Measurements from ENCODE around the gene PLEKHG7. TPM values are rescaled to one million over a fixed set of nuclear protein-coding genes. Genes with fewer than 3 reads are reported as not detected.
"Not testable (repeated sequence)": the region's sequence is repeated elsewhere in the genome, so short reads cannot be mapped to it uniquely, and the experiment has no call there.

PLEKHG7 gene
- total RNA-seq, 1 donor from 2014 or later, result 0.52 TPM

DNA sequence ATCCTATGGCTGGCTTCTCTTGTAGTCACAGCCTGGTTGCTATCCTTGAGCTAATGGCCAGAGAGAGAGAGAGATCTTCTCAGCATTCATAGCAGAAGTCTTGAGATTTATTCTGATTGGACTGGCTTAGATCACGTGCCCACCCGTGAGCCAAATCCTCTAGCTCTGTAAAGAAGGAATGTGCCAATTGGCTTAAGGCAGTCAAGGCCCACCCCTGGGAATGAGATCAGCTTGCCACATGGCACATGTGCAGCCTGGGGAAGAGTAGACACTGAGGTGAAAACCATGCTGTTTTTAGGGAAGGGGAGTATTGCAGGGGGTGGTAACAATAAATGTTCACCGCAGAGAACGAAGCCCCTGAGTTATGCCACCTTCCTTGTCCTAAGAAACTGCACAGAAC is 36.3 kb downstream of the PLEKHG7 start:
- Histone ChIP-seq H3K4me1 (ENCODE audit: control insufficient read depth in 3 of 3, insufficient read depth in 3 of 3, low read length in 3 of 3) (peaks cover 3 to 21% (median 4%) of the 10 kb centered on the region in 3 donors), H3K4me3 (ENCODE audit: low read length in 3 of 3) (no peak overlapping the region), H3K27me3 (ENCODE audit: control insufficient read depth in 3 of 3, insufficient read depth in 3 of 3, low read length in 3 of 3) (no peaks in the 10 kb centered on the region), H3K27ac (ENCODE audit: low read depth, low read length) (no peak overlapping the region), H3K9me3 (ENCODE audit: control insufficient read depth in 3 of 3, low read length in 3 of 3) (no peaks in the 10 kb centered on the region), H3K9ac (ENCODE audit: low read depth in 1 of 3, low read length in 3 of 3) (no peak overlapping the region), H3K36me3 (ENCODE audit: control insufficient read depth in 3 of 3, insufficient read depth in 3 of 3, low read length in 3 of 3) (no peaks in the 10 kb centered on the region)

DNA sequence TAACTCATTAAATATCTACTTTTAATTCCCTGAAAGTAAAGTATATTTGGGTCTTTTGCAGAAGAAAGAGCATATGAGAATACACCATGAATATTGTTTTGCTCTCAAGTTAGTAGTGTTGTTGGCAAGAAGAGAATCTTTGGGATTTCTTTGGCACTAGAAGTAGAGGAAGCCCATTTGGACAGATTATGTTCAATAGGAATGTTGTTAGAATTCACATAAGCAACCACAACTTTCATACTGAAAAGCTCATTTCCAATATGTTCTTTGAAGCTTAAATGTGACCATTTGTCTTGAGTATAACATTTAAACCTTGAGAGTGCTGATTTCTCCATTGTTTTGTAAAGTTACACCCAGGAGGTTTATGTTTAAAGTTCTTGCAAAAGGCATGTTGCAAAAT is 37.6 kb downstream of the PLEKHG7 start:
- Histone ChIP-seq H3K27me3 (ENCODE audit: control insufficient read depth in 3 of 3, insufficient read depth in 3 of 3, low read length in 3 of 3) (no peaks in the 10 kb centered on the region), H3K27ac (ENCODE audit: low read depth, low read length) (no peak overlapping the region), H3K4me3 (ENCODE audit: low read length in 3 of 3) (no peak overlapping the region)

DNA sequence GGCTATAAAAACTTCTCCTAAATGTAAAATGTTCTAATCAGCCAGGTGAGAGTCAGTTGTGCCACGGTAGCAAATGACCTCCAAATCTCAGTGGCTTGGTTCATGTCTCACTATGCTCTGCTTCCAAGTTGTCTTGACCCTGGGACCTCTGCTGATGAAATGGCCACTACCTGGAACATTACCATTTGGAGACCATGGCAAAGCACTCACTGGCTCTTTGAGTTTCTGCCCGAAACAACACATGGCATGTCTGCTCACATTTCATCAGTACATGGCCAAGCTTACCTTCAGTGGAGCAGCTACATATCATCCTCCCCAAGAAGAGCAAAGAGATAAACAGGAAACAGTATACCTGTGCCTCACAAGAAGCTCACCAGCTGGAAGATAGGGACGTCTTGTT is 40.2 kb downstream of the PLEKHG7 start:
- H3K4me3 ChIP-seq (ENCODE audit: low read length in 3 of 3), result no peak overlapping the region
- H3K27me3 ChIP-seq (ENCODE audit: control insufficient read depth in 3 of 3, insufficient read depth in 3 of 3, low read length in 3 of 3), result no peaks in the 10 kb centered on the region
- no peaks in the 10 kb centered on the region for H3K36me3 ChIP-seq (ENCODE audit: control insufficient read depth in 3 of 3, insufficient read depth in 3 of 3, low read length in 3 of 3)
- no peaks in the 10 kb centered on the region for H3K9me3 ChIP-seq (ENCODE audit: control insufficient read depth in 3 of 3, low read length in 3 of 3)
- H3K4me1 ChIP-seq (ENCODE audit: control insufficient read depth in 3 of 3, insufficient read depth in 3 of 3, low read length in 3 of 3), result peaks cover 0 to 17% (median 11%) of the 10 kb centered on the region in 3 donors
- H3K9ac ChIP-seq (ENCODE audit: low read depth in 1 of 3, low read length in 3 of 3), result no peak overlapping the region
- no peak overlapping the region for H3K27ac ChIP-seq (ENCODE audit: low read depth, low read length)

More for the DNA sequence above, 37.6 kb downstream of the PLEKHG7 start:
- Histone ChIP-seq H3K9ac (ENCODE audit: low read depth in 1 of 3, low read length in 3 of 3) (no peak overlapping the region), H3K36me3 (ENCODE audit: control insufficient read depth in 3 of 3, insufficient read depth in 3 of 3, low read length in 3 of 3) (no peaks in the 10 kb centered on the region), H3K9me3 (ENCODE audit: control insufficient read depth in 3 of 3, low read length in 3 of 3) (no peaks in the 10 kb centered on the region), H3K4me1 (ENCODE audit: control insufficient read depth in 3 of 3, insufficient read depth in 3 of 3, low read length in 3 of 3) (peaks cover under 1 to 18% (median 2%) of the 10 kb centered on the region in 3 donors)

DNA sequence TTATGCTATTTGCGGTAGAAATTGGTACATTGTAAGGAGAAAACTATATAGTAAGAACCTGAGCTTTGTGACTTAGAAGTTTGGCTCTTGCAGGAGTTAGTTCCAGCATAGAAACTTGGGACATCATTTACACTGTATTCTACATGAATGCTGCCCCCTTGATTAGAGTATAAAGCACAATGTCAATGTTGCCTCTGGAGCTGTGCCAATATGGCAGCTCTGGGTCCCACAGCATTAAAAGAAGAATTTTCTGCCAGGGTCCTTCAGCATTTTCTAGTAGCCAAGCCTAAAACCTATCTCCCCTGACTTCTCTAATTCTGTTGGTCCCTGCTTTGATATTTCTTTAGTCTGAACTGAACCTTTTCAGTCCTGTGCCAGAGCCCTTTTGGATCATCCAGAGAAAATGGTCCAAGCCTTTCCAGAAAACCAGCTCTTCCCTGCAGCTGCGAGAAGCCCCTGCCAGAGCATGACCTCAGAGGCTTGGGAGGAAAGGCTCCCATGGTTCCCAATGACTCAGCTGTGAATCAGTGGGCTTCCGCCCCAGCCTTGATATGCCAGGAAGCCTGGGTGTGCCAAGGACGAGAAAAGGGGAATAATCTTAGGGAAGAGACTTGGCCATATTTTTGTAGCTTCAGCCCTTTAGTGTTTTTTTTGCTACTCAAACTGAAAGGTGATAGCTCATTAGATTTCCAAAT is 43.2 kb downstream of the PLEKHG7 start:
- Histone ChIP-seq H3K36me3 (ENCODE audit: control insufficient read depth in 3 of 3, insufficient read depth in 3 of 3, low read length in 3 of 3) (no peaks in the 10 kb centered on the region), H3K9me3 (ENCODE audit: control insufficient read depth in 3 of 3, low read length in 3 of 3) (no peaks in the 10 kb centered on the region), H3K27me3 (ENCODE audit: control insufficient read depth in 3 of 3, insufficient read depth in 3 of 3, low read length in 3 of 3) (no peaks in the 10 kb centered on the region), H3K9ac (ENCODE audit: low read depth in 1 of 3, low read length in 3 of 3) (no peak overlapping the region), H3K4me3 (ENCODE audit: low read length in 3 of 3) (no peak overlapping the region), H3K4me1 (ENCODE audit: control insufficient read depth in 3 of 3, insufficient read depth in 3 of 3, low read length in 3 of 3) (peaks cover 0 to 11% (median 8%) of the 10 kb centered on the region in 3 donors), H3K27ac (ENCODE audit: low read depth, low read length) (peak overlapping the region; percentile 65)

DNA sequence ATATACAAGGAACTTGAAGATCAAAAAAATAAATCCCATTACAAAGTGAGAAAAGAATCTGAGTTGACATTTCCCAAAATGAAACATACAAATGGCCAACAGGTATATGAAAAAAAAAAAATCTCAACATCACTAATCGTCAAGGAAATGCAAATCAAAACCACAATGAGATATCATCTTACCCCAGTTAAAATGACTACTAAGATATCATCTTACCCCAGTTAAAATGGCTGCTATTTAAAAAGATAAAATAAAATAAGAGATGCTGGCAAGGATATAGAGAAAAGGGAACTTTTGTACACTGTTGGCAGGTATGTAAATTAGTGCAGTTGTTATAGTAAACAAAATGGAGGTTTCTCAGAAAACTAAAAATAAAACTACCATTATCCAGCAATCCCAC is 44.4 kb downstream of the PLEKHG7 start:
- no peak overlapping the region for H3K9ac ChIP-seq (ENCODE audit: low read depth in 1 of 3, low read length in 3 of 3)
- H3K36me3 ChIP-seq (ENCODE audit: control insufficient read depth in 3 of 3, insufficient read depth in 3 of 3, low read length in 3 of 3), result no peaks in the 10 kb centered on the region
- no peaks in the 10 kb centered on the region for H3K9me3 ChIP-seq (ENCODE audit: control insufficient read depth in 3 of 3, low read length in 3 of 3)
- peaks cover 0 to 11% (median 8%) of the 10 kb centered on the region in 3 donors for H3K4me1 ChIP-seq (ENCODE audit: control insufficient read depth in 3 of 3, insufficient read depth in 3 of 3, low read length in 3 of 3)
- no peaks in the 10 kb centered on the region for H3K27me3 ChIP-seq (ENCODE audit: control insufficient read depth in 3 of 3, insufficient read depth in 3 of 3, low read length in 3 of 3)
- no peak overlapping the region for H3K4me3 ChIP-seq (ENCODE audit: low read length in 3 of 3)
- H3K27ac ChIP-seq (ENCODE audit: low read depth, low read length), result peak overlapping the region; percentile 65

DNA sequence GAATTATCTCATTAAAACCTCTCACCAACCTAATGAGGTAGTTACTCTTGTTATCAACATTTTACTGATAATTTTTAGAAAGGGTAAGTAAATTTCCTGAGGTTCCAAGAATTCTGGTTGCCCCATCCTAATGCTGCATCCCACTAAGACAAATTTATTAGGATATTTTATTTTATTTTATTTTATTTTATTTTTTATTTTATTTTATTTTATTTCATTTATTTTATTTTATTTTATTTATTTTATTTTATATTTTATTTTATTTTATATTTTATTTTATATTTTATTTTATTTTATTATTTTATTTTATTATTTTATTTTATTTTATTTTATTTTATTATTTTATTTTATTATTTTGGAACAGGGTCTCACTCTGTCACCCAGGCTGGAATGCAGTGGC is 46.9 kb downstream of the PLEKHG7 start:
- H3K4me1 ChIP-seq (ENCODE audit: control insufficient read depth in 3 of 3, insufficient read depth in 3 of 3, low read length in 3 of 3), result peaks cover 0 to 11% (median 0%) of the 10 kb centered on the region in 3 donors
- not testable (repeated sequence) for H3K9me3 ChIP-seq (ENCODE audit: control insufficient read depth in 3 of 3, low read length in 3 of 3); H3K36me3 ChIP-seq (ENCODE audit: control insufficient read depth in 3 of 3, insufficient read depth in 3 of 3, low read length in 3 of 3); H3K27ac ChIP-seq (ENCODE audit: low read depth, low read length); H3K4me3 ChIP-seq (ENCODE audit: low read length in 3 of 3); H3K9ac ChIP-seq (ENCODE audit: low read depth in 1 of 3, low read length in 3 of 3); H3K27me3 ChIP-seq (ENCODE audit: control insufficient read depth in 3 of 3, insufficient read depth in 3 of 3, low read length in 3 of 3)

DNA sequence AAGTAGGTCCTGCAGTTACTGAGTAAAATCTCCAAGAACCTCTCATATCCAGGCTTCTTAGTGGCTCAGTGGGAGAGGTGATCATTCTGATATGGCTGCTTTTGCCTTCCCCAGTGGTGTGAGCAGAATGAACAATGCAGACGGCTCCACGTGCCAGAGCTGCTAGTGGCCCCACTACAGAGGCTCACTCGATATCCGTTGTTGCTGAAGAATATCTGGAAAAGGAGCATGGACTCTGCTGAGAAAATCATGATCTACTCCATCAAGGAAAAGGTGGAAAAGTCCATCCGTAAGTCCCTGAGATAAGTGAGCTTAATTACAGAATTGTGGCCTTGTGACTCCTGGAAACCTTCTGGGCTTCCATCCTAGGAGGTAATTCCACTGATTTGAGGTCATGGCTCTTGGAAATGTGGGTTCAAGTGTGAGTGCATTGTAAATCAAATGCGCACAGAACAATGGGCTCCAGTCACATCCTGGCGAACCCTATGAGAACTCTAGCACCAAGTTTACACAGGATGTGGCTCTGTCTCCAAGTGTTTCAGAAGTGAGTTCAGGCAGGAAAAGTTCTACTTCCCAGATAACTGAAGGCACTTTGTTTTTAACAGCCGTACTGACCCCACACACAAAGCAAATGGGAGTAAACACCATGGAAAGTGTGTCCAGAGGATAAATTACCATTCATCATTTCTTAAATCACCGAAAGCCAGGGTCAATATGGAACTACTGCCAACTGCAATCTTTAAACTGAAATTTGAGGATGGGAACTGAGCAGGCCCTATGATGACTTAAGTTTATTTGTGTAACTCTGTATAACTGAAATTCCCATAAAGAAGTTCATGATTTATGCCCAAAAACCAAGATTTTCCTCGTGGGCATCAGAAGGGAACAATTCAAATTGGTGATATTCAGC is 51.4 kb downstream of the PLEKHG7 start:
- peaks cover 2 to 11% (median 10%) of the 10 kb centered on the region in 3 donors for H3K4me1 ChIP-seq (ENCODE audit: control insufficient read depth in 3 of 3, insufficient read depth in 3 of 3, low read length in 3 of 3)
- no peak overlapping the region for H3K9ac ChIP-seq (ENCODE audit: low read depth in 1 of 3, low read length in 3 of 3)
- H3K9me3 ChIP-seq (ENCODE audit: control insufficient read depth in 3 of 3, low read length in 3 of 3), result no peaks in the 10 kb centered on the region
- H3K27ac ChIP-seq (ENCODE audit: low read depth, low read length), result peak overlapping the region; percentile 64
- no peaks in the 10 kb centered on the region for H3K27me3 ChIP-seq (ENCODE audit: control insufficient read depth in 3 of 3, insufficient read depth in 3 of 3, low read length in 3 of 3)
- no peaks in the 10 kb centered on the region for H3K36me3 ChIP-seq (ENCODE audit: control insufficient read depth in 3 of 3, insufficient read depth in 3 of 3, low read length in 3 of 3)
- no peak overlapping the region for H3K4me3 ChIP-seq (ENCODE audit: low read length in 3 of 3)

DNA sequence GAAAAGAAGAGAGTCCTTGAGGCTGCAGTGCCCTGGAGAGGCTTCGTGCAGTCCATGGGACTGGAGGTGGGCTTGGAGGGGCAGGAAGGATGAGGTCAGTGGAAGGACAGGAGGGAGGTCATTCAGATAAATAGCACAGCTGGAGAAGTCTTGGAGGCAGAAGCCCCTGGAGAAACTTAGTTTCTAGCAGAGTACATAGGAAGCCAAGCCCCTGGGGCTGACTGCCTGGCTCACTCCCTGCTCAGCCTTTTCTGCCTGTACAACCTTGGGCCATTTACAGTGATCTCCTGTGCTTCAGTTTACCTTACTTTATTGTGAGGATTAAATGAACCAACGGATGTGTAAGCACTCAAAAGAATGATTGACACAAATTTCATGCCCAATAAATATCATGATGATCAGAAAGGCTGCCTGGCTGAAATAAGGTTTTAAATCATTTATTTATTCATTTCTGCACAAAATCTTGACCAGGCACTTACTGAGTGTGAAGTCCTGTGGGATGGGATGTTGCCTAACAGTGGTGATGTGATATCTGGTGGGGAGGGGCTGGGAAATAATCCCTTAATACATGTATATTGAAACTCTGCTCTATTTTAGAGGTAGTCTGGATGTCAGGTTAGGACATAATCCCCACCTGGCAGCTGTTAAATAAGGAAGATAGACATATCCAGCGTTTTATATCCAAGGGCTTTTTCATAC is 54.3 kb downstream of the PLEKHG7 start:
- Histone ChIP-seq H3K36me3 (ENCODE audit: control insufficient read depth in 3 of 3, insufficient read depth in 3 of 3, low read length in 3 of 3) (no peaks in the 10 kb centered on the region), H3K9ac (ENCODE audit: low read depth in 1 of 3, low read length in 3 of 3) (no peak overlapping the region), H3K4me1 (ENCODE audit: control insufficient read depth in 3 of 3, insufficient read depth in 3 of 3, low read length in 3 of 3) (peaks cover 2 to 11% (median 10%) of the 10 kb centered on the region in 3 donors), H3K9me3 (ENCODE audit: control insufficient read depth in 3 of 3, low read length in 3 of 3) (peaks cover 0 to 3% (median 0%) of the 10 kb centered on the region in 3 donors), H3K27ac (ENCODE audit: low read depth, low read length) (no peak overlapping the region), H3K27me3 (ENCODE audit: control insufficient read depth in 3 of 3, insufficient read depth in 3 of 3, low read length in 3 of 3) (no peaks in the 10 kb centered on the region), H3K4me3 (ENCODE audit: low read length in 3 of 3) (no peak overlapping the region)

DNA sequence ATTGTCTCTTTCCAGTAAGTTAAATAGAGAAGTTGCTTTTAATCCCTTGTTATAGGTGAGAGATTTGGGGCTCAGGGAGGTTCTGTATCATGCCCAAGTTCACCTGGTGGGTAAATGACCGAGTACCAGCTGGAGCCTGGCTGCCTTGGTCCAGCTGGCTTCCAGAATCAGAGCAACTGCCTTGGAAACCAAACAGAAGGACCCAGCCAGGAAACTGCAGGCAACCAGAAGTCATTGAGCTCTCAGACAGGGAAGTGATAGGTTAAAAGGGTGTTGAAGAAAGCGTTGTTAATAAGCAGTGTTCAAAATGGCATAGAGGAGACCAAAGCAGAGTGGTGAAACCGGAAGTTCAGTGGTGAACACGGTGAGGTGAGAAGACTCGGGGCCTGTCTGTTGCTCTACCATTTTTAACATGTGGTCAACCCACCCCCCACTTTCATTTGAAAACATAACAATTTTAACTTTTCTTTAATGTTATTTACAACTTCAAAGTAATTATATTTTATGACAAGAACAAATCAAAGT is 54.9 kb downstream of the PLEKHG7 start:
- Histone ChIP-seq H3K4me1 (ENCODE audit: control insufficient read depth in 3 of 3, insufficient read depth in 3 of 3, low read length in 3 of 3) (peaks cover 2 to 11% (median 10%) of the 10 kb centered on the region in 3 donors), H3K27me3 (ENCODE audit: control insufficient read depth in 3 of 3, insufficient read depth in 3 of 3, low read length in 3 of 3) (no peaks in the 10 kb centered on the region), H3K27ac (ENCODE audit: low read depth, low read length) (no peak overlapping the region), H3K4me3 (ENCODE audit: low read length in 3 of 3) (no peak overlapping the region), H3K36me3 (ENCODE audit: control insufficient read depth in 3 of 3, insufficient read depth in 3 of 3, low read length in 3 of 3) (no peaks in the 10 kb centered on the region), H3K9ac (ENCODE audit: low read depth in 1 of 3, low read length in 3 of 3) (no peak overlapping the region), H3K9me3 (ENCODE audit: control insufficient read depth in 3 of 3, low read length in 3 of 3) (peaks cover 0 to 3% (median 0%) of the 10 kb centered on the region in 3 donors)

All from skeletal muscle tissue (tissue), 4 donors.